CD4-positive, alpha-beta T cell treated with Interleukin-15 for 1 hour (primary cell): Measurements from ENCODE around the gene TBX3.

ENCODE experiments used
- DNase-seq: peaks from one replicate; pipeline ENCODE4 v3.0.0-alpha.2; 2020

The TBX3 gene

DNA sequence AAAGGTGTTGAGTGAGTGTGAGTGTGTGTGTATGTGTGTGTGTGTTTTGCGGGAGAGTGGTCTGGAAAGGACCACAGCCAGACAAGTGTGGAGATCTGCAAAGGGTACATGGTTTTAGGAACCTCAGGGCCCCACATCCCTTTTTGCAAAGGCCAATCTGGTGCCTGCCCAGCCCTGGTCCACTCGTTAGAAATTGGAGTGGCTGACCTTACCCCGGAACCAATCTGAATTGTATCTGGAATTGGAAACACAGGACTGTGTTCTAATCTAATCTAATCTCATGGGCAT, 11.3 kb upstream of the TBX3 start:
- DNase-seq: no peak

- DNase-seq: no peak
These were observed 10.7 kb upstream of the TBX3 start for GRCh38 chr12:114694436-114695304.

GRCh38 chr12:114693532-114693931, 9.6 kb upstream of the TBX3 start:
- no peak for DNase-seq

- no peak for DNase-seq
These were observed 9.1 kb upstream of the TBX3 start for GRCh38 chr12:114693059-114693531.

- no peak for DNase-seq
These were observed 8.4 kb upstream of the TBX3 start for GRCh38 chr12:114692186-114693058.

GRCh38 chr12:114691763-114692185, 7.8 kb upstream of the TBX3 start:
- no peak for DNase-seq

GRCh38 chr12:114691196-114691595, 7.2 kb upstream of the TBX3 start:
- DNase-seq: no peak

GRCh38 chr12:114690267-114691135, 6.5 kb upstream of the TBX3 start:
- DNase-seq: no peak

GRCh38 chr12:114689075-114689994, 5.4 kb upstream of the TBX3 start:
- DNase-seq: no peak

DNA sequence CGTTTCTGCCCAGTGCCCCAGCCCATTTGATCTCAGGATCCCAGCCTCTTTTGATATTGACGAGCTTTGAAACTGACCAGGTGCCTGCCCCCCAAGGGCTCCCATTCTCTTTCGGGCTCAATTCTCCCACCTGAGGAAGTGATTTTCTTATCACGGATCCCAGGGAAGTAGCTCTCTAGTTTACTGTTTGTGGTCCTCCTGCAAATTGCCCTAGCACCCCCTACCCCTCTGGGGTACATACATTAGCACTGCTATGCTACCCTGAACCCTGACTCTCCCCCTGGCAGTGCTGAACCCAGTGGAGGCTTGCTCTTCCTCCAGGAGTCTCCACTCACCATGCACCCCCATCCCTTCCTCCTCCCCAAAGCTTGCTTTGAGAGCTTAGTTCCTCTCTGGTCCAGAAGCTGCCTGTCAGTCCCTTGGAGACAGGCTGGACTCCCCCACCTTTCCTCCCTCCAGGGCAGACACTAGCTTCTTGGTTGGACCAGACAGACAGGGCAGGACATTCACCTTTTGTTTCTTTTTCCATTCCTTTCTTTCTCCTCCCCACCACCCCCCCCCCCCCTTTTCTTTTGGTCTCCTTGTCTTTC, 4.4 kb upstream of the TBX3 start:
- DNase-seq: no peak

DNA sequence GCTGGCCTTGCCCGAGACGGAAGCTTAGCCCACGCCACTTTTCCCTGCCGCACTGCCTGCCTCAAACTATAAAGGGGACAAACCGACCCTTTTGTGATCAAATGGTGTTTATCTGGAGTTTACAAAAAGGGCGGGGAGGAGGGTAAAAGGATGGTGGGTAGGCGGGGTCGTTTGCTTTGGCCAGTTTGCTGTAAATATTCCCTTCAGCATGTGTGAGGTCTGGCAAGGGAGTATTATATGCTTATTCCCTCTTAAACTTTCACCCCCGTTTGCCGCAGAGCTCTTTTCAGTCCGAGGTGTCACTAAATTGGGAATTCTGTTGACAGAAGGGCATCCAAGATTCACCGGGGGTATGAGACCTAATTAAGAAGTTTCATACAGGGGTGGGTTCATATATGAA, 3.8 kb upstream of the TBX3 start:
- no peak for DNase-seq

DNA sequence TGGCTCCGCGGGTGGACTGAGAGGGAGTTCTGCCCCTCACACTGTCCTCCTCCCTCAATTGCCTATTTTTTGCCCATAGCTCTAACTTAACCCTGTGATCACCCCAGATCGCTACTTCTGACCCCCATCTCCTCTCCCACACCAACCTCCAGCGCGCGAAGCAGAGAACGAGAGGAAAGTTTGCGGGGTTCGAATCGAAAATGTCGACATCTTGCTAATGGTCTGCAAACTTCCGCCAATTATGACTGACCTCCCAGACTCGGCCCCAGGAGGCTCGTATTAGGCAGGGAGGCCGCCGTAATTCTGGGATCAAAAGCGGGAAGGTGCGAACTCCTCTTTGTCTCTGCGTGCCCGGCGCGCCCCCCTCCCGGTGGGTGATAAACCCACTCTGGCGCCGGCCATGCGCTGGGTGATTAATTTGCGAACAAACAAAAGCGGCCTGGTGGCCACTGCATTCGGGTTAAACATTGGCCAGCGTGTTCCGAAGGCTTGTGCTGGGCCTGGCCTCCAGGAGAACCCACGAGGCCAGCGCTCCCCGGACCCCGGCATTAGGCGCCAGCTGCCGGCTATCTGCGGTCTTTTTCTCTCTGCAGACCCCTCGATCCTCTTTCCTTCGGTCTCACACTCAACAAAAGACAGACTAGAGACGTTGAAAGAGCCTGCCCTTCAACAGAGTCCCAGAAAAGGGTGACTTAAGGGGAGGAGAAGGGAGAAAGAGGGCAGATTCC, 3.0 kb upstream of the TBX3 start:
- no peak for DNase-seq

DNA sequence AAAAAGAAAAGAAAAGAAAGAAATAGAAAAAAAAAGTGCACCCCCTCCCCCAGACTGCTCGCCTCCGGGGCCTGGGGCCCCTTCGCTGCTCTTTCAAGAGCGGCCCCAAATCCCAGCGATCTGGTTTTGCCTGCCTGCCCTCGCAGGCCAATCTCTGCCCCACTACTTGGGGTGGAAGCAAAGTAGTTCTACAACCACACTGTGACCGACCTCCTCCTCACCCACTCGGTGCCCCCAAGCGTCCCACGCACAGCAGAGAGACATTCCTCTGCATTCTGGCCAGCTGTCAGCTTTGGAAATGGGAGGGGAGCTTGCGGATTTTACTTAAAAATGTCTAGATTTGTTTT, 2.4 kb upstream of the TBX3 start:
- no peak for DNase-seq

DNA sequence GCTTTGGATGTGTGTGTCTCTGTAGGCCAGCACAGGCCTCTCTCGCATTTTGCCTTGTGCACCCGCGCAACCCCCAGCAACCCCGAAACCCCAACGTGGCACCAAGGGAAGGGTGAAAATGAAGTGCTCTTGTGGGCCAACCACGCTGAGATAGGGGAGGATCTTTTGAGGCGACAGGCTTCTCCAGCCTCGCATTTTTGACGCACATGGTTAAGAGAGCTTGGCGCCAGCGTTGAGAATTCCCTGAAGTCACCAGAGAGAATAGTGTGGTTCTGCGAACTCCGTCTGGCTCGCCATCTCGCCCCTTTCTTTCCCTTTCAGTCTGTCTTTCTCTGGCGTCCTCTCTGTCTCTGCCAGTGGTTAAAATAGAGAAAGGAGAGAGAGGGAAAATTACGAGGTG, 1.9 kb upstream of the TBX3 start:
- DNase-seq: no peak

DNA sequence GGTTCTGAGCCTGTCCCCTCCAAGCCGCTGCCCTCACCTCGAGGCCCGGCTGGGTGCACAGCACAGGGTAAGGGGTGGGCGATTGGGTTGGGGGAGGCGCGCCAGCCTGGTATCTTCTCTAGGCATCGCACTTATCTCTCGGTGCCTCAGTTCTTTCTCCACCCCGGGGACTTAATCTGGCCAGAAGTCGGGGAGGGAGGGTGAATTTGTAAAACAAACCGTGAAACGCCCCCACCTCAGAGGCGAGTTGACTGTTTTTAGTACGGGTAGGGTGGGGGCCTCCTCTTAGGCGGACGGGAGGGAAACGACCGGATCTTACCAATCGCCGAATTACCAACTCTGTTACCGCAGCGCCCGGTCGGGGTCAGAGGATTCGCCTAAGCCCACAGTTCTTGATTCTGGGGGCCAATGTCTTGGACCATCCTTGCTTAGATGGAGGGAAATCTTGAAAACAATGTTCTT, 1.4 kb upstream of the TBX3 start:
- DNase-seq: no peak

DNA sequence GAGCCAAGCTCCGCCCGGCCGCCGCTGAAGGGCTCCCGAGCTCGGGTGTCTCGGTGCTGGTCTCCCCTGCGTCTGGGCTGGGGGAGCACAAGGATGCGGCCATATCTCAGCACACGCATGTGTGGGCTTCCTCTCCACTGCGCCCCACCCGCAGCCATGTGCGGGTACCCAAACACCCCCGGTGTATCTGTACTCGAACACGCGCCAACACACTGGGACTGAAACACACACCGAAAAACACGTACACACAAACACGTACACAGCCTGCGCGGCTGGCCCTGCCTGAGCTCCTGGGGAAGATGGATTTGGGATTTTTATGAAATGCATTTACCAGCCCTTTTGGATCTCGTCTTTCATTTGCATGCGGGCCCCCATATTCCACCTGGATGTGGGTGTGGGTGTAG, 897 bp upstream of the TBX3 start:
- DNase-seq: no peak

- DNase-seq: no peak
These were observed 272 bp downstream of the TBX3 start for GRCh38 chr12:114683709-114684097.

GRCh38 chr12:114682785-114683708, 928 bp downstream of the TBX3 start:
- DNase-seq: no peak

GRCh38 chr12:114682106-114682784, 1.7 kb downstream of the TBX3 start:
- DNase-seq: no peak
